Measurements from ENCODE around the gene EPHB1.

Gene EPHB1

DNA sequence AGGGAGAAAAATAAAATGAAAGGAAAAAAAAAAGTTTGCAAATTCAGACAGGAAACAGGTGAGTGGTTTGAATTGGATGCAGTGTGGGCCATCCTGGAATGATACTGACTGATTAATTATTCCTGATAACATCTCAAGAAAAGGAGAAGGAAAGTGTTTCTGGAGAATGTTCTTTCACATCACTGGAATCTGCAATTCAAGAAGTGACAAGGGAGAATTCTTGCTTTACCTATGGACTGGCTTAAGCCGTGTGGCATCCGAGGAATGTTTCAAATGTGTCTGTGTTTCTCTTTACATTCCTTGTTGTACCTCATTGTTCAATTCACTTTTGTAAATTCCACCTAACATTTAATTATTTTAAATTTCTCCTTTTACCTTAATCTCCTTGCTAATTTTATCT is 465.0 kb downstream of the EPHB1 start:
- DNase-seq (ENCODE audit: low spot score) = no peak

DNA sequence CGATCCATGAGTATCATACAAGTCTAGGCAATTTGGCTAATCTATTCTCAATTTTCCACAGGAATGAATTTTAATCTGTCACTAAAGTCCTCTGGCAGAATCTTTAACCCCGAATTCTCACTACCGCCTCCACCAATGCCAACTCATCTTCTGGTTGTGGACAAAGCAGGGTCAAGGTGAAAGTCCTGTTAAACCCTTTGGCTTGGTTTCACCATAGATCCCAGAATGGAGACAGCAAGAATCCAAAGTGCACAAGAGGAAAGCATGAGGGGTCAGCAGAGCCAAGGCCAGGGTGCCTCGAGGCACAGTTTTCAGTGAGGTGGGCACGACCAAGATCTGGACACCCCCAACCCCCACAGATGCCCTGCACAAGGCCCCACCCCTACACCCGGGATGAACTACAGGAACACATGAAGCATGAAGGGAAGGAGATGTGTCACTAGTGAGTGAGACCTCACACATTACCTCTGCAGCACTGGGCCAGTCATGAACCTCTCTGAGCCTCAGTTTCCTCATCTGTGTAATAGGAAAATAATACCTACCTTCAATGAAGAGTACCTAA is 466.2 kb downstream of the EPHB1 start:
- no peak for DNase-seq (ENCODE audit: low spot score)

DNA sequence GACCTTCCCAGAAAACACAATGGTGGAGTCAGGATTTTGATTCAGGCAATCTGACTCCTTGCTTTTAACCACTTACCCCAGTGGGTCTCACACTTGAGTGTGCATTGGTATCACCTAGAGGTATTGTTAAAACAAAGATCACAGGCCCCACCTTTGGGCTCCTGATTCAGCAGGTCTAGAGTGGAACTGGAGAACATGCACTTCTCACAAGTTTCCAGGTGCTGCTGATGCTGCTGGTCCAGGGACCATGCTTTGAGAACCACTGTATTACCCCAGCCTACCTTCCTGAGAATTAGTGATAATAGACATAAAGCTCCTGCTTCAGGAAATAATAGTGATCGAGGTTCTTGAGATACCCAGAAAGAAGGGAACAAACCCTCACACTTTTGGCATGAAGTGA is 466.9 kb downstream of the EPHB1 start:
- DNase-seq (ENCODE audit: low spot score) = no peak

DNA sequence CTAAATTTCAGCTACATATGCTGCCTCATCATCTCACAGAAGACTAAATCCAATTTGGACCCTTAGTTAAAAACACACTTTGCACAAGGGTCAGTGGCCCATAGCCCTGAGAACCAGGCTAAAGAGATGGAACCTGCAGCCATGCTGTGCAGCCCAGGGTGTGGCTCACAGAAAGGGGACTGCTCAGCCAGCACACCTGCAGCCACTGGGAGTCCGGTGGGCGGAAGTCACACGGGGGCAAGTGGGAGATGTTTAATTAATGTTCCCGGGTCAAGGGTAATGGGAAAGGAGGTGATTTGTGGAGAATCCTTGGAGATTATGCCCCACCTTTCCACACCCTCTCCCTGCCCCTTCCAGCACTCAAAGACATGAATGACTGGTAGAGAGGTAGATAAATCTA is 467.4 kb downstream of the EPHB1 start:
- DNase-seq (ENCODE audit: low spot score) = no peak

DNA sequence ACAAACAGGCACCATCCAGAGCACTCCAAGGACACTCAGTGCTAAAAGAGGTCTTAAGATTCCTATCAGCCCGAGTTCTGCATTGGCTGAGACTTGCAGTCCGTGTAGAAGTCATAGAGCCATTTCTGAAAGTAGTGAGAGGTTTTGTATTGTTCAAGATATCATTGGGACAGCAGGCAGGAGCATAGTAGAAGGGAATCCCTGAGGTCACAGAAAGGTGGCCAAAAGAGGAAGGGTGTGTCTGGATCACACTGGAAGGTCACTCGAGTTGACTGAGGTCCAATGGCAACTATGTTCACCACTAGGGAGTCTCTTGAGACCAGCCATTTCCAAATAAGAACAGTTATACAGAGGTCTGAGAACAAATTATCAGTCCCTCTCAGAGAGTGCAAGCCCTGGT is 468.3 kb downstream of the EPHB1 start:
- DNase-seq (ENCODE audit: low spot score) = no peak

DNA sequence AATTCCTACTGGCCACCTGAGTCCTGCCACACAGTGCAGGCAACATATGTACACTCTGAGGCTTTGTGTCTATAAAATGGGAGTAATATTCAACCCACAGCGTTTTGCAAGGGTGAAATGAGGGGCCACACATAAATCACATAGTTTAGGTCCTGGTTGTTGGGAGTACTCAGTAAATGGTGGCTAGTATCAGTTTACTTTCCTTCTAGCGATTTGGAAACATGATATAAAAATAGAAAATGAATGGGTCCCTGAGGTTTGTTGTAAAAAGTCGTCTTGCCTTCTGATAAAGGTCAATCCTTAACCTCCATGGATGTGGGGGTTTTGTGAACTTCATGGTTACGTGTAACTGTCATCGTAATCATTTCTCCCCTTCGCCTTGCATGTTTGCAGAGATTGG is 472.4 kb downstream of the EPHB1 start:
- DNase-seq (ENCODE audit: low spot score) = no peak

DNA sequence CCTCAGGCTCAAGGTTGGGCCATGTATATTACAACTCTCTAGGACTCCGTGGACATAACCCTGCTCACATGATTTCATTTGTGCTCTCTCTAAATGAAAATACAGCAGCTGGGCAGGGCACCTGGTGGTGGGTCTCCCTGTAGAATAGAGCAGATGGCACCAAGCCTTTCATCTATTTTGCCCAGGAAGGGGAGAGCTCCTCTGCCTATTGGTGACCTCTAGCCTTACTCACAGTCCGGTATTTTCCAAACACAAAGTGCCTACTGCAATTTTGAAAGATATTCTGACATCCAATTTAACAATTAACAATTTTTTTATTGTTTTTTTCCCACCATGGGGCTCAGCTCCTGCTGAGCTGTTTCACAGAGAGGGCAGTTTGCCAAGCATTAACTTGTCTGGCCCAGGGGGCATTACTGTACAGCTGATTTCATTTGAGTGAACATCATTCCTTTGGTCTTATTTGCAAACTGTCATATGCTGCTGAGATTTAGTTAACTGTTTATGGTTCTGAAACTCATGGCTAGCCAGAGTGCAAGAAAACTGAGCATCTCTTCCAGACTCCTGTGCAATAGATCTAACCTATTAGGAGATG is 474.0 kb downstream of the EPHB1 start:
- no peak for DNase-seq (ENCODE audit: low spot score)

DNA sequence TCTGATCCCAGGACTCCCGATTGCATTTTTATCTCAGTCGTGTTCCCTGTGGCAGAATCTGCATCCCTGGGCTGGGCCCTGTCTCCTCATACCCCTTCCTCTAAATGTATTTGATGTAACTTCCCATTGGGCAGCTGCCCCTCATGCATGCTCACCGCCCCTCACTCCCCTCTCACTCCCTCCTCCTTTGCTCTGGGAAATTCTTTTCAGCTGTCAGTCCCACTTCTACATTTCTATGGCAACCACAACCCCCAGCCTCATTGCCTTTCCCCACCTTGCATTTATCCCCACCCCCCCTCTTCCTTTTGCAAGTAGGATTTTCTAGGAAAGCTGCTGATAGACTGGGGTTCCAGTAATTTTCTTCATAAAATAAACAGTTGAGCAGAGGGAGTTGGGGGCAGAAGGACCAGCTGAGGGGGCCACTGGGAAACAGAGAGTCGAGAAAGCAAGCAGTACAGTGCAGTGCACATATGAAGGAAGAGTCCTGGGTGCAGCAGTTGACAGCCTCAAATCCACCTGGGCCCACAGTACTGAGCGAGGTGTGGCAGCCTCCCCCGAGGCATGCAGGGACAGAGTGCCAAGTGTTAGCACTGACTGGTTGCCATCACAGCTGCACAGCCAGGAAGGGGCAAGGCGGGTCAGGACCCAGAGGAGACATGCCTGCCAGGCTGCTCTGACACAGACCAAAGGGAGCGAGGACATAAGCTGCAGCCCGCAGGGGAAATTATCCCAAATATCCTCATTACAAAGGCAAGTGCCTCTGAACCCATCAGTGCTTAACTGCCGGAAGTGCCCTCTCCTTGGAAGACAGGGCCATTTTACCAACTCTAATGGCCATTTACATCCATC is 476.3 kb downstream of the EPHB1 start:
- no peak for DNase-seq (ENCODE audit: low spot score)

DNA sequence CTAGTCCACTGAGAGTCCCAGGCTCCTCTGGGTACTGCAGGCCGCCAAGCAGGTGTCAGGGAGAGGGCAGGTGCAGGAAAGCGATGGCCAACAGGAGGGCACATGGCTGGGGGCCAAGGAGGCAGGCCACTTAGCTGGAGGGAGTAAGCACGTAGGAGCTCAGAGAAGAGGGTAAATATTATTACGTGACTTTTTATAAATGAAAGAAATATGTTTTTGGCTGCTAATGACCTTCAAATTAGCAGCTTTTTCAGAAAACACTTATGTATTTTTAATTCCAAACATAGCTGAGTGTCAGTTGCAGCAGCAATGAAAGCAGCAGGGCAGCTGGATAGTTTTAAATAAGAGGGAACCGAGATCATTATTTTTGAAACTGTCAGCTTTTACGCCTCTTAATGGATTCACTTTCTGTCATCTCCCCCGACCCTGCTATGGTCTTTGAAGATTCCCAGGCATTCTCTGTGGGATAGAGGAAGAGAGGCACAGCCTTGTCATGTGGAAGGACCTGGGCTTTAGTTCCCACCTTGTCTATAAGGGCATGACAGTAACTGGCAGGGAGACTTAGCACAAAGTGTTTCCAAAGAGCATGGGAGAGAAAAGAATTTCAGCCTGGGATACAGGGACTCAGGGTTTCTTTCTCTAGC is 477.1 kb downstream of the EPHB1 start:
- DNase-seq (ENCODE audit: low spot score) = no peak

DNA sequence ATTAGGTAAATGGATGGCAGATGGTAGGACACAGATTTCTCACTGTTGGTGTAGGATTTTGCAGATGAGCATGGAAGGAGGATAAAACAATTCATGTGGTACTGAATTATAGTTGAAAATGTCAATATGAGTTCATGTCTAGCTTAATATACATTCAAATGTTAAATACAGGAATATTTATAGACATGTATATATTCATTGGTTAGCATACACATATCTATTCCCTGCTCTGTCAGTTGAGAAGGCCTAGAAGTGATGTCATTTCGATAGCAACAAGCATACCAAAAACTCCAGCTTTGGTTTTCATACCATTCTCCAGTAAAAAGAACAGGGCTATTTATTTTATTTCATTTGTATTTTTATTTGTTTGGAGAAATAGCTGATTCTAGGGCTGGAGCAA is 497.1 kb downstream of the EPHB1 start:
- DNase-seq (ENCODE audit: low spot score) = no peak

DNA sequence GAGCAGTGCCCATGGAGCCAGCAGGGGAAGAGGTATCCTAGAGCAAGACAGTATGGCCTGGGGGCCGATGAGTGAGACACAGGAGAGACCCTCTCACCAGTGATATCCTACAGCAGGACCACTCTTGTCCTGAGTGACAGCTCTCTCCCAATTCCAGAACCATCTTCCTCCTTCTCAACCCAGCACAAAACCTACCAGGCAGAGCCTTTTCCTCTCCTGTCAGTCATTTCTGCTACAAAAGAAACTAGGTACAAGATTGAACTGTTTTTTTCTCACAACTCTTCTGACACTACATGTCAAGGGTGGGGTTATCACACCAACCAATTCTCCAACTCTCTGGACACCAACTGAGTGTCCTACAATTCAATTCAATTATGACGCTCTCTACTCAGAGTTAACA is 506.6 kb downstream of the EPHB1 start:
- DNase-seq (ENCODE audit: low spot score) = no peak

DNA sequence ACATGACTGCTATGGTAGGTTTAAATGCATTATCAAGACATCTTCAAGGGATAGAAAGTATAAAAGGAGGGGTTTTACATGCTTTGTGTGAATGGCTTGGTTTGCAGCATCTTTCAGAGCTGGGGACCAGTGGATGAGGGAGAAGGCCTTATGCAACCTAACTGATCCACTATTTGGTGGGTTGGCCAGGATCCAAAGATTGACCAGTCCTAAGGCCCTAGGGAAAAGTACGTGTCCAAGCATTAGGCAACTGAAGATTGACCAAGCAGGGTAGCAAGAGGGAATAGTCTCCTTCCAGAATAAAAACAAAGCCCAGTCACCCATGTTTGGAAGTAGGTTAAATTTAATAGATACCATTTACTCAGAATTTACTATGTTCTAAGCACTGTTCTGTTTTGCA is 509.3 kb downstream of the EPHB1 start:
- DNase-seq (ENCODE audit: low spot score) = no peak
